C4-2B (cell line): ENCODE data around the gene SMIM13.
A peak's percentile ranks its signal among the peaks of the same experiment; 100 is the strongest.

Source experiments
- H3K27ac ChIP-seq: fragments of 450-650 bp; 2 replicates; pipeline ENCODE4 v1.5.1; 2017
- ZFX ChIP-seq: fragments of 450-650 bp; IDR thresholded peaks from 2 replicates; pipeline ENCODE4 v1.6.1; 2017
- TF ChIP-seq, protein P1 (sequence below): fragments of 450-650 bp; conservative IDR thresholded peaks from 2 replicates; pipeline ENCODE4 v1.5.1; 2017; ENCODE audit warnings: mild to moderate bottlenecking

SMIM13 gene

GRCh38 chr6:11168091-11168635 lies 74.5 kb downstream of the SMIM13 start:
- H3K27ac ChIP-seq: no peak overlapping the region
- TF ChIP-seq, protein P1, sequence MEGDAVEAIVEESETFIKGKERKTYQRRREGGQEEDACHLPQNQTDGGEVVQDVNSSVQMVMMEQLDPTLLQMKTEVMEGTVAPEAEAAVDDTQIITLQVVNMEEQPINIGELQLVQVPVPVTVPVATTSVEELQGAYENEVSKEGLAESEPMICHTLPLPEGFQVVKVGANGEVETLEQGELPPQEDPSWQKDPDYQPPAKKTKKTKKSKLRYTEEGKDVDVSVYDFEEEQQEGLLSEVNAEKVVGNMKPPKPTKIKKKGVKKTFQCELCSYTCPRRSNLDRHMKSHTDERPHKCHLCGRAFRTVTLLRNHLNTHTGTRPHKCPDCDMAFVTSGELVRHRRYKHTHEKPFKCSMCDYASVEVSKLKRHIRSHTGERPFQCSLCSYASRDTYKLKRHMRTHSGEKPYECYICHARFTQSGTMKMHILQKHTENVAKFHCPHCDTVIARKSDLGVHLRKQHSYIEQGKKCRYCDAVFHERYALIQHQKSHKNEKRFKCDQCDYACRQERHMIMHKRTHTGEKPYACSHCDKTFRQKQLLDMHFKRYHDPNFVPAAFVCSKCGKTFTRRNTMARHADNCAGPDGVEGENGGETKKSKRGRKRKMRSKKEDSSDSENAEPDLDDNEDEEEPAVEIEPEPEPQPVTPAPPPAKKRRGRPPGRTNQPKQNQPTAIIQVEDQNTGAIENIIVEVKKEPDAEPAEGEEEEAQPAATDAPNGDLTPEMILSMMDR: no peak
- TF ChIP-seq ZFX: no peak

- TF ChIP-seq, protein P1: no peak
- no peak for TF ChIP-seq ZFX
- no peak overlapping the region for H3K27ac ChIP-seq
These were observed 78.3 kb downstream of the SMIM13 start for GRCh38 chr6:11171952-11172351.

DNA sequence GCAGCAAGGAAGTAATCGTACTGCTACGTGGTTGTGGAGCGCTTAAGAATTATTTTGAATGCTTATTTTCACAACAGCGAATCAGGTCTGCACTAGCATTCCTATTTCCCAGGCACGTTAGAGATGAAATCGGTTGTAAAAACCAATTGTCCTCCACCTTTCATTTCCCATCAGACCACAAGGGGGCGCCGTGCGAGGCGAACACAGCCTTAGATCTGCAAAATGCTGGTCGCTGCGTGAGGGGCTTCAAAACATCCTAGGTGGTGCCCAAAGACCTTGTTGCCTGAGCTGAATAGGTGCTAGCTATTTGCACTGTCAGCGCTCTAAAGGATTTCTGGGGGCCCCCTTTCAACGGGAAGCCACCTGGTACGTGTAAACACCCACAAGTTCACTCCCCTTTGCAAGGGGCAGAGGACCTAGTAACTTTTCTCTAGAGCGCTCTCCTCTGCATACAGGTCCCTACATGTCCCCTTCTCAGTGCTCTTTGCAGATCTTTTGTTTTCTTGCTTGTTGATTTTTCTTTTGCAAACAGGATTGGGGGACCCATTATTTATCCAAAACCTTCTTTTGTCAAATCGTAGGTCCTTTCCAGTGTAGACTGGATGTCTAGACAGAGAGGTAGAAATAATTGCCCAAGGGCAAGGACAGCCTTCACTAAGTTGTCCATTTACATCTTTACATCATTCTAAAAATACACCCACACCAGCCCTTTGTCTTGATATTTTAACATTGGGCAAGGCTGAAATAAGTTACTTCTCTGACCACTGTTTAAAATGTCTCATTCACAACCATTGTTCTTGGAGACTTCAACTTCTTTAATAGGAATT lies 79.1 kb downstream of the SMIM13 start:
- H3K27ac ChIP-seq: no peak overlapping the region
- TF ChIP-seq, protein P1: peak; percentile 87
- TF ChIP-seq ZFX: no peak

GRCh38 chr6:11174242-11174611 lies 80.6 kb downstream of the SMIM13 start:
- TF ChIP-seq, protein P1: no peak
- no peak for TF ChIP-seq ZFX
- no peak overlapping the region for H3K27ac ChIP-seq

DNA sequence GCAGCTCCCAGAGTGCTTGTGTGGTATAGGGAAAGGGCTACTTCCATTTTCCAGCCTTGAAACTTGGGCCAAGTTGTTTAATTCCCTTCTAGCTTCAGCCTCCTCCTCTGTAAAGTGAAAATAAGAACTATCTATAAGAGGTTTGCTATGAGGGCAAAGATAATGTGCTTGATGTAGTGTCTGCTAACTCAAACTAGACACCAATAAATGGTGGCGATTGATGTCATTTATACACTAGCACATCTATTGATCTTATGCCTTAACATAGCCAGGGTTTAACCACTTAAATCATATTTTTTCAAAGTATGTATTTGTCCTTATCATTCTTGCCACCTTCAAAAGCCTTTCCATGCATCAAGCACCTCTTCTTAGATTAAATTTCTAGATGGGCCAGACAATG lies 83.6 kb downstream of the SMIM13 start:
- H3K27ac ChIP-seq: no peak overlapping the region
- TF ChIP-seq, protein P1: no peak
- TF ChIP-seq ZFX: no peak

- TF ChIP-seq ZFX: no peak
- TF ChIP-seq, protein P1: no peak
These were observed 85.4 kb downstream of the SMIM13 start for GRCh38 chr6:11179088-11179418.

DNA sequence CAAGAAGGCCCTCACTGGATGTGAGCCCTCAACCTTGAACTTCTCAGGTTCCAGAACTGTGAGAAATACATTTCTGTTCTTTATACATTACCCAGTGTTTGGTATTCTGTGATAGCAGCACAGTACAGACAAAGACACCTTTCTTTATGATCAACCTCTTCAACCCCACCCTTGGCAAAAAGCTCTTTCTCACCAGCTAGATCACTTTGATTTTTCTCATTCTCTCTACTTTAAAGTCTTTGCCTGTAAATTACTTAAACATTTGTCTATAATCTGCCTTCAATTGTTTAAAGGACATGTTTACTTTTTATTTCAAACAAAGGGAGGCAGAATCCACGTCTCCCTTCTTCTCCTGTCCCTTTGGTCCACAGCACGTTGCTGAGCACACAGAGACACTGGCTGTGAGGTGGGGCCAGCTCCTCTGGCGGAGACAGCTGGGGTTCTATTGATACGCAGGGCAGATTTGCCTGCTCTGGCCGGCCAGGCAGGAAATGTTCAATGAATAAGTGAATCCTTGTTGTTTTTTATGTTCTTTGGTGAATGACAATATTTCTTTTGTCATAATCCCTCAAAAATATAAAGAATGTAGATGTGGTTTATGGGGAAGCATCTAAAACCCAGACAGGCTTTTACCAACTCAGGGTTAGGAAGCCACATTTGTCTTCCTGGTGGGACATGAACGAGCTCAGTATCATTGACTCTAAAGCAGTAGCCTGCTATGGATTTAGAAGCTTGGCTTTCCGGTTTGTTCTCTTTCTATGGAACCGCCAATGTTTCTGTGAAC lies 86.0 kb downstream of the SMIM13 start:
- no peak overlapping the region for H3K27ac ChIP-seq
- TF ChIP-seq ZFX: no peak
- TF ChIP-seq, protein P1: no peak

More at GRCh38 chr6:11179088-11179418, 85.4 kb downstream of the SMIM13 start:
- H3K27ac ChIP-seq: no peak overlapping the region
